ENCODE results near the gene FBXL13. TPM values are rescaled to one million over a fixed set of nuclear protein-coding genes. Genes with fewer than 3 reads are reported as not detected.

Gene FBXL13
- total and polyA plus RNA-seq, 2 experiments from 2014 or later: 1.2 to 2.5 TPM

GRCh38 chr7:102890971-102891692 lies 183.5 kb downstream of the FBXL13 start:
- H3K4me3 Mint-ChIP-seq: no peak overlapping the region
- Histone ChIP-seq H3K36me3 (ENCODE audit: insufficient read depth) (no peaks in the 10 kb centered on the region), H2AFZ (no peak overlapping the region), H3K79me2 (replicated peaks; ENCODE audit: insufficient read depth) (no peaks in the 10 kb centered on the region), H3K4me1 (ENCODE audit: insufficient read depth) (no peaks in the 10 kb centered on the region), H3F3A (replicated peaks; ENCODE audit: low read depth) (no peaks in the 10 kb centered on the region), H4K20me1 (replicated peaks; ENCODE audit: insufficient read depth) (no peaks in the 10 kb centered on the region), H3K9me2 (ENCODE audit: insufficient read depth) (peaks cover 4% of the 10 kb centered on the region), H3K27me3 (ENCODE audit: insufficient read depth) (no peaks in the 10 kb centered on the region), H3K4me3 (no peak overlapping the region), H3K27ac (ENCODE audit: low read depth) (no peak overlapping the region), H3K4me2 (no peak overlapping the region)
- peaks cover 2% of the 10 kb centered on the region for H3K27me3 Mint-ChIP-seq (ENCODE audit: insufficient read depth, low read depth, poor library complexity)
- H3K36me3 Mint-ChIP-seq (ENCODE audit: low read depth): no peaks in the 10 kb centered on the region
- no peak for TF ChIP-seq ZNF331 (CRISPR knock-in tag; IDR thresholded peaks at IDR 0.05; ENCODE audit: low read depth)
- no peak for TF ChIP-seq STAT1 (IDR thresholded peaks at IDR 0.05; ENCODE audit: unreplicated experiment)
- TF ChIP-seq EZH2 (IDR thresholded peaks at IDR 0.05; ENCODE audit: low read depth, unreplicated experiment): no peak
- TF ChIP-seq, protein P1, sequence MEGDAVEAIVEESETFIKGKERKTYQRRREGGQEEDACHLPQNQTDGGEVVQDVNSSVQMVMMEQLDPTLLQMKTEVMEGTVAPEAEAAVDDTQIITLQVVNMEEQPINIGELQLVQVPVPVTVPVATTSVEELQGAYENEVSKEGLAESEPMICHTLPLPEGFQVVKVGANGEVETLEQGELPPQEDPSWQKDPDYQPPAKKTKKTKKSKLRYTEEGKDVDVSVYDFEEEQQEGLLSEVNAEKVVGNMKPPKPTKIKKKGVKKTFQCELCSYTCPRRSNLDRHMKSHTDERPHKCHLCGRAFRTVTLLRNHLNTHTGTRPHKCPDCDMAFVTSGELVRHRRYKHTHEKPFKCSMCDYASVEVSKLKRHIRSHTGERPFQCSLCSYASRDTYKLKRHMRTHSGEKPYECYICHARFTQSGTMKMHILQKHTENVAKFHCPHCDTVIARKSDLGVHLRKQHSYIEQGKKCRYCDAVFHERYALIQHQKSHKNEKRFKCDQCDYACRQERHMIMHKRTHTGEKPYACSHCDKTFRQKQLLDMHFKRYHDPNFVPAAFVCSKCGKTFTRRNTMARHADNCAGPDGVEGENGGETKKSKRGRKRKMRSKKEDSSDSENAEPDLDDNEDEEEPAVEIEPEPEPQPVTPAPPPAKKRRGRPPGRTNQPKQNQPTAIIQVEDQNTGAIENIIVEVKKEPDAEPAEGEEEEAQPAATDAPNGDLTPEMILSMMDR (conservative IDR thresholded peaks at IDR 0.05; ENCODE audit: low read depth in 2 of 2): no peak
- TF ChIP-seq, protein P2, sequence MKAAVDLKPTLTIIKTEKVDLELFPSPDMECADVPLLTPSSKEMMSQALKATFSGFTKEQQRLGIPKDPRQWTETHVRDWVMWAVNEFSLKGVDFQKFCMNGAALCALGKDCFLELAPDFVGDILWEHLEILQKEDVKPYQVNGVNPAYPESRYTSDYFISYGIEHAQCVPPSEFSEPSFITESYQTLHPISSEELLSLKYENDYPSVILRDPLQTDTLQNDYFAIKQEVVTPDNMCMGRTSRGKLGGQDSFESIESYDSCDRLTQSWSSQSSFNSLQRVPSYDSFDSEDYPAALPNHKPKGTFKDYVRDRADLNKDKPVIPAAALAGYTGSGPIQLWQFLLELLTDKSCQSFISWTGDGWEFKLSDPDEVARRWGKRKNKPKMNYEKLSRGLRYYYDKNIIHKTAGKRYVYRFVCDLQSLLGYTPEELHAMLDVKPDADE (IDR thresholded peaks at IDR 0.05): no peak
- TF ChIP-seq ZNF114 (CRISPR knock-in tag; IDR thresholded peaks at IDR 0.05): no peak
- TF ChIP-seq REST (IDR thresholded peaks at IDR 0.05; ENCODE audit: unreplicated experiment): no peak
- TF ChIP-seq NANOG (IDR thresholded peaks at IDR 0.05; ENCODE audit: borderline replicate concordance): no peak
- no peak for TF ChIP-seq EZH2phosphoT487 (IDR thresholded peaks at IDR 0.05; ENCODE audit: unreplicated experiment)
- TF ChIP-seq, protein P3, sequence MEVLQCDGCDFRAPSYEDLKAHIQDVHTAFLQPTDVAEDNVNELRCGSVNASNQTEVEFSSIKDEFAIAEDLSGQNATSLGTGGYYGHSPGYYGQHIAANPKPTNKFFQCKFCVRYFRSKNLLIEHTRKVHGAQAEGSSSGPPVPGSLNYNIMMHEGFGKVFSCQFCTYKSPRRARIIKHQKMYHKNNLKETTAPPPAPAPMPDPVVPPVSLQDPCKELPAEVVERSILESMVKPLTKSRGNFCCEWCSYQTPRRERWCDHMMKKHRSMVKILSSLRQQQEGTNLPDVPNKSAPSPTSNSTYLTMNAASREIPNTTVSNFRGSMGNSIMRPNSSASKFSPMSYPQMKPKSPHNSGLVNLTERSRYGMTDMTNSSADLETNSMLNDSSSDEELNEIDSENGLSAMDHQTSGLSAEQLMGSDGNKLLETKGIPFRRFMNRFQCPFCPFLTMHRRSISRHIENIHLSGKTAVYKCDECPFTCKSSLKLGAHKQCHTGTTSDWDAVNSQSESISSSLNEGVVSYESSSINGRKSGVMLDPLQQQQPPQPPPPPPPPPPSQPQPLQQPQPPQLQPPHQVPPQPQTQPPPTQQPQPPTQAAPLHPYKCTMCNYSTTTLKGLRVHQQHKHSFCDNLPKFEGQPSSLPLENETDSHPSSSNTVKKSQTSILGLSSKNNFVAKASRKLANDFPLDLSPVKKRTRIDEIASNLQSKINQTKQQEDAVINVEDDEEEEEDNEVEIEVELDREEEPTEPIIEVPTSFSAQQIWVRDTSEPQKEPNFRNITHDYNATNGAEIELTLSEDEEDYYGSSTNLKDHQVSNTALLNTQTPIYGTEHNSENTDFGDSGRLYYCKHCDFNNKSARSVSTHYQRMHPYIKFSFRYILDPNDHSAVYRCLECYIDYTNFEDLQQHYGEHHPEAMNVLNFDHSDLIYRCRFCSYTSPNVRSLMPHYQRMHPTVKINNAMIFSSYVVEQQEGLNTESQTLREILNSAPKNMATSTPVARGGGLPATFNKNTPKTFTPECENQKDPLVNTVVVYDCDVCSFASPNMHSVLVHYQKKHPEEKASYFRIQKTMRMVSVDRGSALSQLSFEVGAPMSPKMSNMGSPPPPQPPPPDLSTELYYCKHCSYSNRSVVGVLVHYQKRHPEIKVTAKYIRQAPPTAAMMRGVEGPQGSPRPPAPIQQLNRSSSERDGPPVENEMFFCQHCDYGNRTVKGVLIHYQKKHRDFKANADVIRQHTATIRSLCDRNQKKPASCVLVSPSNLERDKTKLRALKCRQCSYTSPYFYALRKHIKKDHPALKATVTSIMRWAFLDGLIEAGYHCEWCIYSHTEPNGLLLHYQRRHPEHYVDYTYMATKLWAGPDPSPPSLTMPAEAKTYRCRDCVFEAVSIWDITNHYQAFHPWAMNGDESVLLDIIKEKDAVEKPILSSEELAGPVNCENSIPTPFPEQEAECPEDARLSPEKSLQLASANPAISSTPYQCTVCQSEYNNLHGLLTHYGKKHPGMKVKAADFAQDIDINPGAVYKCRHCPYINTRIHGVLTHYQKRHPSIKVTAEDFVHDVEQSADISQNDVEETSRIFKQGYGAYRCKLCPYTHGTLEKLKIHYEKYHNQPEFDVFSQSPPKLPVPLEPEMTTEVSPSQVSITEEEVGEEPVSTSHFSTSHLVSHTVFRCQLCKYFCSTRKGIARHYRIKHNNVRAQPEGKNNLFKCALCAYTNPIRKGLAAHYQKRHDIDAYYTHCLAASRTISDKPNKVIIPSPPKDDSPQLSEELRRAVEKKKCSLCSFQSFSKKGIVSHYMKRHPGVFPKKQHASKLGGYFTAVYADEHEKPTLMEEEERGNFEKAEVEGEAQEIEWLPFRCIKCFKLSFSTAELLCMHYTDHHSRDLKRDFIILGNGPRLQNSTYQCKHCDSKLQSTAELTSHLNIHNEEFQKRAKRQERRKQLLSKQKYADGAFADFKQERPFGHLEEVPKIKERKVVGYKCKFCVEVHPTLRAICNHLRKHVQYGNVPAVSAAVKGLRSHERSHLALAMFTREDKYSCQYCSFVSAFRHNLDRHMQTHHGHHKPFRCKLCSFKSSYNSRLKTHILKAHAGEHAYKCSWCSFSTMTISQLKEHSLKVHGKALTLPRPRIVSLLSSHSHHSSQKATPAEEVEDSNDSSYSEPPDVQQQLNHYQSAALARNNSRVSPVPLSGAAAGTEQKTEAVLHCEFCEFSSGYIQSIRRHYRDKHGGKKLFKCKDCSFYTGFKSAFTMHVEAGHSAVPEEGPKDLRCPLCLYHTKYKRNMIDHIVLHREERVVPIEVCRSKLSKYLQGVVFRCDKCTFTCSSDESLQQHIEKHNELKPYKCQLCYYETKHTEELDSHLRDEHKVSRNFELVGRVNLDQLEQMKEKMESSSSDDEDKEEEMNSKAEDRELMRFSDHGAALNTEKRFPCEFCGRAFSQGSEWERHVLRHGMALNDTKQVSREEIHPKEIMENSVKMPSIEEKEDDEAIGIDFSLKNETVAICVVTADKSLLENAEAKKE (CRISPR knock-in tag; IDR thresholded peaks at IDR 0.05): no peak
- TF ChIP-seq JUNB (IDR thresholded peaks at IDR 0.05; ENCODE audit: unreplicated experiment): no peak
- no peak for TF ChIP-seq POLR2AphosphoS5 (IDR thresholded peaks at IDR 0.05; ENCODE audit: low read depth)
- no peaks in the 10 kb centered on the region for H3K4me1 Mint-ChIP-seq
- DNase-seq (ENCODE audit: low spot score) (no peak), ATAC-seq (no peak)
- H3K27ac Mint-ChIP-seq: no peak overlapping the region
- no peaks in the 10 kb centered on the region for H3K9me3 Mint-ChIP-seq

Measured in GM23338 (cell line).